A549 (cell line): ENCODE results near the gene SACS. TPM values are rescaled to one million over a fixed set of nuclear protein-coding genes. Genes with fewer than 3 reads are reported as not detected.

Source experiments
- ATAC-seq, 2 experiments: fragments of 200-7000 bp in 1 of 2; fragments of >200 bp in 1 of 2; cut with Nextera tagmentation in 1 of 2; cut with Tn5 transposase in 1 of 2; 3 replicates each; pipeline versions ENCODE4 v1.8.0 to v1.9.1; 2018 to 2020; ENCODE audit warnings: mild to moderate bottlenecking in 1 of 2, moderate library complexity in 1 of 2
- CTCF ChIA-PET: fragments of 300-600 bp; sonication (Branson Sonifier 250); formaldehyde crosslinking; extraction: SDS; loops from one replicate; lab custom pipeline; 2021; ENCODE audit warnings: antibody characterized with exemption, inconsistent platforms; lab: Yijun Ruan, JAX
- POLR2A ChIA-PET: fragments of 350-600 bp; formaldehyde crosslinking; extraction: SDS; loops from one replicate; lab custom pipeline; 2021; ENCODE audit warnings: antibody characterized with exemption, inconsistent platforms; lab: Yijun Ruan, JAX
- DNase-seq, 2 experiments: peaks; one replicate each; pipeline versions ENCODE4 v3.0.0 to v3.0.0-alpha.2; 2011 to 2016; ENCODE audit warnings: low read depth in 1 of 2, low spot score in 1 of 2
- FAIRE-seq: peaks from 2 replicates; lab custom pipeline; 2011; peaks lifted over from hg19 to GRCh38; lab: Jason Lieb, UNC
- H3K27ac ChIP-seq, 2 experiments: fragments of >200 bp; sonication (Bioruptor Twin); formaldehyde crosslinking; 3 replicates each; pipeline ENCODE4 v1.5.1; 2016 to 2017
- H3K4me1 ChIP-seq: fragments of >200 bp; sonication (Bioruptor Twin); formaldehyde crosslinking; 3 replicates; pipeline ENCODE4 v1.6.1; 2016
- H3K4me2 ChIP-seq: fragments of >200 bp; sonication (Bioruptor Twin); formaldehyde crosslinking; 3 replicates; pipeline ENCODE4 v1.6.1; 2016
- H3K4me3 ChIP-seq: fragments of >200 bp; sonication (Bioruptor Twin); formaldehyde crosslinking; 3 replicates; pipeline ENCODE4 v1.5.1; 2016
- H3K9me3 ChIP-seq: fragments of >200 bp; sonication (Bioruptor Twin); formaldehyde crosslinking; 3 replicates; pipeline ENCODE4 v1.6.1; 2016
- BCL3 ChIP-seq: fragments of >200 bp; sonication (Bioruptor Twin); formaldehyde crosslinking; IDR thresholded peaks from 3 replicates; pipeline ENCODE4 v1.6.1; 2016
- BHLHE40 ChIP-seq: IDR thresholded peaks from 2 replicates; pipeline ENCODE4 v1.6.1; 2012; ENCODE audit warnings: low read depth, low read length, inconsistent platforms
- CHD4 ChIP-seq: fragments of 200-600 bp; sonication (generic); IDR thresholded peaks from 2 replicates; pipeline ENCODE4 v1.6.1; 2016; ENCODE audit warnings: antibody characterized with exemption, mild to moderate bottlenecking, borderline replicate concordance
- EHMT2 ChIP-seq: fragments of 200-600 bp; sonication (generic); IDR thresholded peaks from 2 replicates; pipeline ENCODE4 v1.6.1; 2016; ENCODE audit warnings: antibody characterized with exemption, low read depth, mild to moderate bottlenecking, moderate library complexity
- ELK1 ChIP-seq: fragments of 150-350 bp; IDR thresholded peaks from 2 replicates; pipeline ENCODE4 v1.6.1; 2014; ENCODE audit warnings: low read depth, mild to moderate bottlenecking, low read length
- FOXS1 ChIP-seq: fragments of 250-450 bp; sonication (Bioruptor Pico); IDR thresholded peaks from 2 replicates; pipeline ENCODE4 v1.5.0; 2020; ENCODE audit warnings: mild to moderate bottlenecking, moderate library complexity
- HEYL ChIP-seq: fragments of 250-450 bp; sonication (Bioruptor Pico); IDR thresholded peaks from 2 replicates; pipeline ENCODE4 v1.8.0; 2021; ENCODE audit warnings: mild to moderate bottlenecking, moderate library complexity
- HMGXB4 ChIP-seq: fragments of 250-450 bp; sonication (Bioruptor Pico); IDR thresholded peaks from 2 replicates; pipeline ENCODE4 v1.5.0; 2021; ENCODE audit warnings: mild to moderate bottlenecking, moderate library complexity, borderline replicate concordance
- HOXA7 ChIP-seq: fragments of 250-450 bp; sonication (Bioruptor Pico); IDR thresholded peaks from 2 replicates; pipeline ENCODE4 v1.5.0; 2020; ENCODE audit warnings: mild to moderate bottlenecking, moderate library complexity
- HOXB13 ChIP-seq: fragments of 250-450 bp; sonication (Bioruptor Pico); IDR thresholded peaks from 2 replicates; pipeline ENCODE4 v1.5.0; 2020; ENCODE audit warnings: low read depth, mild to moderate bottlenecking, moderate library complexity
- JUN ChIP-seq, 2 experiments: fragments of >200 bp; sonication (Bioruptor Twin); formaldehyde crosslinking; IDR thresholded peaks; 2 replicates in 1 of 2; 3 replicates in 1 of 2; pipeline ENCODE4 v1.6.1; 2016 to 2017
- KDM5A ChIP-seq: fragments of 200-600 bp; sonication (generic); IDR thresholded peaks from 2 replicates; pipeline ENCODE4 v1.6.1; 2016; ENCODE audit warnings: antibody characterized with exemption, mild to moderate bottlenecking
- MAZ ChIP-seq: fragments of 150-350 bp; IDR thresholded peaks from 2 replicates; pipeline ENCODE4 v1.6.1; 2014; ENCODE audit warnings: antibody characterized with exemption, low read depth, low read length, borderline replicate concordance
- MYC ChIP-seq: IDR thresholded peaks from 2 replicates; pipeline ENCODE4 v1.6.1; 2012; ENCODE audit warnings: mild to moderate bottlenecking, inconsistent platforms, low read length, improper control_type of control experiment, borderline replicate concordance
- NFE2L2 ChIP-seq: fragments of 150-350 bp; conservative IDR thresholded peaks from 2 replicates; pipeline ENCODE4 v1.6.1; 2014; ENCODE audit warnings: low read length
- NPAS2 ChIP-seq: fragments of 250-450 bp; sonication (Bioruptor Pico); IDR thresholded peaks from 2 replicates; pipeline ENCODE4 v1.8.0; 2022; ENCODE audit warnings: mild to moderate bottlenecking, moderate library complexity, borderline replicate concordance
- NR3C1 ChIP-seq: fragments of >200 bp; sonication (Bioruptor Twin); formaldehyde crosslinking; IDR thresholded peaks from 3 replicates; pipeline ENCODE4 v1.6.1; 2017
- PBX3 ChIP-seq: IDR thresholded peaks from 2 replicates; pipeline ENCODE4 v1.6.1; 2012
- PHF8 ChIP-seq: fragments of 200-600 bp; sonication (generic); IDR thresholded peaks from 2 replicates; pipeline ENCODE4 v1.6.1; 2016; ENCODE audit warnings: low read depth, mild to moderate bottlenecking, antibody characterized with exemption, moderate library complexity, borderline replicate concordance
- POLR2A ChIP-seq: IDR thresholded peaks from 2 replicates; pipeline ENCODE4 v1.6.1; 2012; ENCODE audit warnings: mild to moderate bottlenecking, low read length
- RNF2 ChIP-seq: fragments of 200-600 bp; sonication (generic); IDR thresholded peaks from 2 replicates; pipeline ENCODE4 v1.6.1; 2016; ENCODE audit warnings: low read depth, mild to moderate bottlenecking, antibody characterized with exemption, moderate library complexity, borderline replicate concordance
- SREBF2 ChIP-seq: fragments of 450-650 bp; IDR thresholded peaks from 2 replicates; pipeline ENCODE4 v1.6.1; 2014; ENCODE audit warnings: mild to moderate bottlenecking, moderate library complexity
- TP53 ChIP-seq: fragments of 250-450 bp; sonication (Bioruptor Pico); IDR thresholded peaks from 2 replicates; pipeline ENCODE4 v1.5.0; 2021; ENCODE audit warnings: mild to moderate bottlenecking, moderate library complexity
- ZC3H11A ChIP-seq: fragments of 450-650 bp; IDR thresholded peaks from 2 replicates; pipeline ENCODE4 v1.6.1; 2014; ENCODE audit warnings: antibody characterized with exemption, mild to moderate bottlenecking
- ZSCAN20 ChIP-seq: fragments of 250-450 bp; sonication (Bioruptor Pico); IDR thresholded peaks from 2 replicates; pipeline ENCODE4 v1.8.0; 2022; ENCODE audit warnings: mild to moderate bottlenecking, moderate library complexity
- WGBS: methylation state at CpG from one replicate; pipeline ENCODE4 v1.1.6; 2017; ENCODE audit errors: missing lambda C conversion rate; 5-methylcytosine and 5-hydroxymethylcytosine counted together
- polyA plus RNA-seq, 4 experiments: library from polyadenylated mRNA; depleted of rRNA in 3 of 4; stranded (reverse); fragments of >200 nt; fragmentation: RNase III in 1 of 4; extraction: RNeasy Plus Mini Kit Qiagen cat#74134 plus additional on column Dnase treatment in 1 of 4; gene quantifications; 2 replicates in 3 of 4; 3 replicates in 1 of 4; pipeline ENCODE4 v1.2.3, GENCODE V29; 2011 to 2017

The SACS gene
- polyA plus RNA-seq, 2 of the 4 experiments (the other 2 are of a cell fraction): 6.9 to 23.8 TPM

- ChIA-PET POLR2A (no interaction called here), CTCF (interaction anchor here (1.2 kb wide), 1 partner anchor 9 kb away, joined by 6 read pairs; no protein-coding TSS in a partner anchor)
- Histone ChIP-seq H3K9me3 (peaks cover 12% of the 10 kb centered on the region), H3K4me3 (no peak overlapping the region), H3K4me2 (no peak overlapping the region), H3K4me1 (no peaks in the 10 kb centered on the region), H3K27ac (no peak overlapping the region)
- no peak for DNase-seq
- ATAC-seq: no peak
- FAIRE-seq: no peak
- 86% methylated on average over 6 of the region's 6 CpGs for WGBS
- TF ChIP-seq FOXS1: no peak
- no peak for TF ChIP-seq NR3C1
- TF ChIP-seq JUN (IDR thresholded peaks at IDR 0.05): no peak
- no peak for TF ChIP-seq KDM5A
- TF ChIP-seq ZSCAN20 (CRISPR knock-in tag): no peak
- no peak for TF ChIP-seq NPAS2
- TF ChIP-seq SREBF2: no peak
- no peak for TF ChIP-seq MYC
- no peak for TF ChIP-seq PHF8
- TF ChIP-seq EHMT2: no peak
- TF ChIP-seq MAZ: no peak
- TF ChIP-seq HOXB13 (CRISPR knock-in tag): no peak
- no peak for TF ChIP-seq NFE2L2
- no peak for TF ChIP-seq POLR2A
- no peak for TF ChIP-seq BHLHE40
- TF ChIP-seq BCL3: no peak
Measured at GRCh38 chr13:23330356-23330755, 103.1 kb downstream of the SACS start.

- FAIRE-seq (no peak), DNase-seq (no peak), ATAC-seq (no peak)
- Histone ChIP-seq H3K4me2 (no peak overlapping the region), H3K4me3 (no peak overlapping the region), H3K9me3 (no peaks in the 10 kb centered on the region), H3K27ac (no peak overlapping the region), H3K4me1 (peaks cover 36% of the 10 kb centered on the region)
- ChIA-PET POLR2A (no interaction called here), CTCF (interaction anchor here (0.9 kb wide), 1 partner anchor 24 kb away, joined by 3 read pairs; no protein-coding TSS in a partner anchor)
- WGBS: 87% methylated on average over 2 of the region's 2 CpGs
- TF ChIP-seq JUN (IDR thresholded peaks at IDR 0.05) (no peak), FOXS1 (no peak), PBX3 (no peak), RNF2 (no peak), ELK1 (no peak), CHD4 (no peak), TP53 (CRISPR knock-in tag) (no peak), ZC3H11A (no peak), HOXA7 (CRISPR knock-in tag) (no peak), HEYL (CRISPR knock-in tag) (no peak), NPAS2 (no peak), HMGXB4 (CRISPR knock-in tag) (no peak)
Measured at GRCh38 chr13:23325191-23325590, 108.3 kb downstream of the SACS start.
